Posterior vena cava (tissue), 2 donors: ENCODE data around the gene NUP62CL. TPM values are rescaled to one million over a fixed set of nuclear protein-coding genes. Genes with fewer than 3 reads are reported as not detected.
"Not testable (repeated sequence)": the region's sequence is repeated elsewhere in the genome, so short reads cannot be mapped to it uniquely, and the experiment has no call there.

Source experiments
- DNase-seq: peaks from one replicate; pipeline ENCODE4 v3.0.0-alpha.2; 2020; ENCODE audit warnings: low spot score
- intact Hi-C, 2 donors: fragments of 100-400 bp; cut with DNase I; formaldehyde crosslinking; loops; one replicate each; pipeline versions ENCODE4 v1.14.1 to v1.14.2; 2022 to 2023
- long read RNA-seq, 2 donors: library from polyadenylated mRNA; unstranded; transcript quantifications; one replicate each; pipeline ENCODE4 v2.0.0, GENCODE V29; 2020 to 2021
- total RNA-seq, 2 donors: library from RNA; stranded (reverse); fragmentation: NEBNext Ultra II Directional; extraction: Animal tissue kit (Norgen Biotek cat#: 25700); gene quantifications; one replicate each; pipeline ENCODE4 v1.2.1, GENCODE V29; 2021
- donor health status: DM: yes; HTN: yes; CAD: no.
- donor health status: DM: yes; HTN: yes; CAD: no.

The NUP62CL gene
- total RNA-seq, result under 1 TPM in 1 of 2 donors, not detected in 1; 0.14 TPM
- long read RNA-seq, donor 1, result 0 reads
- long read RNA-seq, donor 2, partial matches to known transcripts, result 0 of 1 reads
- long read RNA-seq, donor 2, other reads (novel, unspliced or antisense), result 1 of 1 reads

- intact Hi-C loops, result no loop called here
- DNase-seq, result no peak
These were observed at the start of gene NUP62CL, which contains the start of gene DNAAF6 for GRCh38 chrX:107205770-107206696. TSS of gene NUP62CL (minus strand) at chrX:107206433. CDS start at chrX:107175146, 31,287 bp downstream. TSS of gene DNAAF6 (plus strand) at chrX:107206611. CDS start at chrX:107212876, 6,265 bp downstream.

GRCh38 chrX:107228486-107228819 lies 22.2 kb upstream of the NUP62CL start:
- DNase-seq, result no peak
- intact Hi-C loops, result no loop called here

- intact Hi-C loops, result no loop called here
These were observed 21.7 kb upstream of the NUP62CL start for GRCh38 chrX:107227780-107228485.

GRCh38 chrX:107226757-107227156 lies 20.5 kb upstream of the NUP62CL start:
- no peak for DNase-seq
- intact Hi-C loops, result no loop called here

More at GRCh38 chrX:107227780-107228485, 21.7 kb upstream of the NUP62CL start:
- no peak for DNase-seq

- intact Hi-C loops, result no loop called here
- DNase-seq, result no peak
These were observed 7.2 kb upstream of the NUP62CL start for GRCh38 chrX:107213477-107213876.

GRCh38 chrX:107207943-107208342 lies 1.7 kb upstream of the NUP62CL start:
- intact Hi-C loops, result no loop called here
- no peak for DNase-seq

- intact Hi-C loops, result no loop called here
- no peak for DNase-seq
These were observed 856 bp upstream of the NUP62CL start for GRCh38 chrX:107207089-107207488.

- intact Hi-C loops, result no loop called here
- DNase-seq, result no peak
These were observed 448 bp upstream of the NUP62CL start for GRCh38 chrX:107206697-107207065.

GRCh38 chrX:107204068-107204605 lies 2.1 kb downstream of the NUP62CL start:
- intact Hi-C loops, result no loop called here
- no peak for DNase-seq

GRCh38 chrX:107199491-107199890 lies 6.7 kb downstream of the NUP62CL start:
- intact Hi-C loops, result no loop called here
- DNase-seq, result no peak

GRCh38 chrX:107198074-107198473 lies 8.2 kb downstream of the NUP62CL start:
- intact Hi-C loops, result not testable (repeated sequence)

GRCh38 chrX:107197319-107197718 lies 8.9 kb downstream of the NUP62CL start:
- no peak for DNase-seq
- intact Hi-C loops, result no loop called here

More at GRCh38 chrX:107198074-107198473, 8.2 kb downstream of the NUP62CL start:
- DNase-seq, result not testable (repeated sequence)

GRCh38 chrX:107171369-107172102 lies 34.7 kb downstream of the NUP62CL start:
- intact Hi-C loops, result no loop called here
- no peak for DNase-seq

GRCh38 chrX:107168712-107169111 lies 37.5 kb downstream of the NUP62CL start:
- DNase-seq, result no peak
- intact Hi-C loops, result no loop called here

GRCh38 chrX:107168257-107168656 lies 38.0 kb downstream of the NUP62CL start:
- no peak for DNase-seq

GRCh38 chrX:107167163-107167921 lies 38.9 kb downstream of the NUP62CL start:
- no peak for DNase-seq
- intact Hi-C loops, result no loop called here

More at GRCh38 chrX:107168257-107168656, 38.0 kb downstream of the NUP62CL start:
- intact Hi-C loops, result no loop called here

GRCh38 chrX:107157618-107158017 lies 48.6 kb downstream of the NUP62CL start:
- DNase-seq, intact Hi-C loops: not testable (repeated sequence)
